K562 (cell line): ENCODE data around the gene PATE3. TPM values are rescaled to one million over a fixed set of nuclear protein-coding genes. Genes with fewer than 3 reads are reported as not detected.

Experiments
- ATAC-seq: fragments of 200-7000 bp; cut with Tn5 transposase; 3 replicates; pipeline ENCODE4 v1.9.1; 2020; ENCODE audit warnings: moderate library complexity
- BruUV-seq: library from RNA; stranded (reverse); fragments of 400-500 nt; replicated peaks from 2 replicates; lab custom pipeline; 2021; lab: Mats Ljungman, UMichigan
- CTCF ChIA-PET: fragments of 300-600 bp; formaldehyde crosslinking; extraction: SDS; loops from one replicate; lab custom pipeline; 2021; ENCODE audit warnings: low intra/inter-chr PET ratio; lab: Yijun Ruan, JAX
- POLR2A ChIA-PET: fragments of 300-600, 350-650 bp; sonication (Branson Sonifier 250); formaldehyde crosslinking; extraction: SDS; loops from one replicate; lab custom pipeline; 2021; ENCODE audit warnings: antibody characterized with exemption, inconsistent platforms; lab: Yijun Ruan, JAX
- DNase-seq, 4 experiments: peaks; one replicate each; pipeline versions ENCODE4 v3.0.0 to v3.0.0-alpha.2; 2011 to 2018; ENCODE audit warnings: low spot score in 3 of 4, mixed read lengths in 3 of 4; ENCODE audit errors: extremely low read depth in 1 of 4
- FAIRE-seq: peaks from 2 replicates; lab custom pipeline; 2011; peaks lifted over from hg19 to GRCh38; lab: Jason Lieb, UNC
- H2AFZ ChIP-seq: 2 replicates; pipeline ENCODE4 v1.6.0; 2011; ENCODE audit warnings: low read depth, low read length, control low read depth, inconsistent platforms
- H3K27ac ChIP-seq: fragments of 200-600 bp; 3 replicates; pipeline ENCODE4 v1.8.0; 2011; ENCODE audit warnings: low read depth, mild to moderate bottlenecking, control low read depth, inconsistent platforms, low read length, moderate library complexity, mixed read lengths; ENCODE audit errors: extremely low read depth
- H3K27me3 ChIP-seq, 2 experiments: fragments of 300-600 bp in 1 of 2; 2 replicates in 1 of 2; 3 replicates in 1 of 2; pipeline versions ENCODE4 v1.6.0 to v1.8.0; 2011; ENCODE audit warnings: inconsistent platforms in 2 of 2, low read length in 2 of 2, mild to moderate bottlenecking in 1 of 2, mixed read lengths in 1 of 2, moderate library complexity in 1 of 2; ENCODE audit not compliant: control insufficient read depth in 2 of 2, insufficient read depth in 2 of 2
- H3K36me3 ChIP-seq: fragments of 300-600 bp; 3 replicates; pipeline ENCODE4 v1.8.0; 2011; ENCODE audit warnings: mild to moderate bottlenecking, low read length, inconsistent platforms; ENCODE audit not compliant: control insufficient read depth, insufficient read depth
- H3K4me1 ChIP-seq, 2 experiments: fragments of 200-600 bp in 1 of 2; replicated peaks in 1 of 2; 2 replicates in 1 of 2; 3 replicates in 1 of 2; pipeline versions ENCODE4 v1.5.1 to v1.8.0; 2011; ENCODE audit warnings: inconsistent platforms in 2 of 2, low read length in 2 of 2, mild to moderate bottlenecking in 1 of 2, mixed read lengths in 1 of 2, moderate library complexity in 1 of 2; ENCODE audit not compliant: control insufficient read depth in 2 of 2, insufficient read depth in 2 of 2
- H3K4me2 ChIP-seq: 2 replicates; pipeline ENCODE4 v1.6.1; 2011; ENCODE audit warnings: low read length, control low read depth, inconsistent platforms, mixed read lengths; ENCODE audit not compliant: insufficient read depth
- H3K4me3 ChIP-seq: fragments of 200-600 bp; sonication (generic), shearing (Covaris generic); 2 replicates; pipeline ENCODE4 v1.5.1; 2016; ENCODE audit warnings: control low read depth, inconsistent platforms
- H3K79me2 ChIP-seq: fragments of 200-600 bp; 3 replicates; pipeline ENCODE4 v1.8.0; 2011; ENCODE audit warnings: low read length, inconsistent platforms; ENCODE audit not compliant: control insufficient read depth, insufficient read depth
- H3K9ac ChIP-seq, 2 experiments: 2 replicates each; pipeline versions ENCODE4 v1.6.0 to v1.6.1; 2011; ENCODE audit warnings: low read depth in 2 of 2, low read length in 2 of 2, control low read depth in 1 of 2, inconsistent platforms in 1 of 2, mild to moderate bottlenecking in 1 of 2, mixed read lengths in 1 of 2; ENCODE audit not compliant: insufficient read depth in 1 of 2
- H3K9me1 ChIP-seq: one replicate; pipeline ENCODE4 v1.6.0; 2011; ENCODE audit warnings: inconsistent platforms, mild to moderate bottlenecking, low read length, moderate library complexity; ENCODE audit not compliant: control insufficient read depth, insufficient read depth
- H3K9me3 ChIP-seq: replicated peaks from 2 replicates; pipeline ENCODE4 v1.5.1; 2011; ENCODE audit warnings: low read depth, low read length, inconsistent platforms; ENCODE audit not compliant: control insufficient read depth, insufficient read depth
- H4K20me1 ChIP-seq: replicated peaks from 2 replicates; pipeline ENCODE4 v1.6.1; 2011; ENCODE audit warnings: low read length, inconsistent platforms, mixed read lengths; ENCODE audit not compliant: control insufficient read depth, insufficient read depth
- GABPA ChIP-seq: fragments of 200-800 bp; sonication (Bioruptor generic); conservative IDR thresholded peaks from 2 replicates; pipeline ENCODE4 v1.6.1; 2016; ENCODE audit warnings: low read depth, missing genetic modification characterization, missing compliant biosample characterization
- NFATC3 ChIP-seq: fragments of 450-650 bp; IDR thresholded peaks from 2 replicates; pipeline ENCODE4 v1.6.1; 2017; ENCODE audit warnings: mild to moderate bottlenecking
- STAT5A ChIP-seq: IDR thresholded peaks from 2 replicates; pipeline ENCODE4 v1.6.1; 2012; ENCODE audit warnings: low read length, inconsistent platforms, borderline replicate concordance
- UBTF ChIP-seq, 2 experiments: IDR thresholded peaks; 2 replicates each; pipeline ENCODE4 v1.6.1; 2012; ENCODE audit warnings: improper control_type of control experiment in 2 of 2, low read depth in 2 of 2, low read length in 2 of 2, borderline replicate concordance in 1 of 2
- in situ Hi-C: fragments of 300-500 bp; cut with MboI; formaldehyde crosslinking; loops from 4 replicates; pipeline ENCODE4 v1.15.0; 2018; ENCODE audit warnings: inconsistent platforms, mixed read lengths
- intact Hi-C: fragments of 100-400 bp; cut with micrococcal nuclease; formaldehyde crosslinking; loops from 2 replicates; pipeline ENCODE4 v1.14.2; 2022
- polyA plus RNA-seq, 8 experiments: library from polyadenylated mRNA; depleted of rRNA in 4 of 8; stranded (reverse) in 5 of 8; unstranded in 3 of 8; fragments of >200 nt; fragmentation: Nextera tagmentation in 2 of 8; fragmentation: Illumina TruSeq in 1 of 8; extraction: Ambion mirVana in 2 of 8; extraction: Trizol in 1 of 8; gene quantifications; 2 replicates each; pipeline versions ENCODE4 v1.2.1 to v1.2.3, GENCODE V29; 2011 to 2014; ENCODE audit warnings: inconsistent platforms in 1 of 8, missing spikeins in 1 of 8
- total RNA-seq, 7 experiments: library from RNA; depleted of rRNA in 6 of 7; stranded (reverse); fragments of >200 nt in 6 of 7; fragmentation: Illumina TruSeq in 2 of 7; extraction: Trizol in 2 of 7; gene quantifications; 2 replicates each; pipeline versions ENCODE4 v1.2.1 to v1.2.3, GENCODE V29; 2011 to 2021; ENCODE audit warnings: low replicate concordance in 1 of 7

The PATE3 gene
- total and polyA plus RNA-seq, 9 of the 15 experiments (the other 6 are each of a cell fraction or from before 2014, with no cell fraction given), result not detected

- POLR2A ChIA-PET, result no interaction called here
- in situ Hi-C loops, result no loop called here
- FAIRE-seq, result no peak
These were observed 47.3 kb upstream of the PATE3 start for GRCh38 chr11:125740617-125741016.

More at GRCh38 chr11:125740617-125741016, 47.3 kb upstream of the PATE3 start:
- no peak overlapping the region for H3K4me2 ChIP-seq
- TF ChIP-seq GABPA (tag) (no peak), NFATC3 (no peak), STAT5A (no peak), UBTF (IDR thresholded peaks at IDR 0.05; ENCODE audit: borderline replicate concordance in 1 of 2, low read depth in 2 of 2, low read length in 2 of 2) (no peak)
- no peak for DNase-seq
- H3K4me1 ChIP-seq, result no peaks in the 10 kb centered on the region
- H4K20me1 ChIP-seq, result no peaks in the 10 kb centered on the region
- no peak overlapping the region for H3K4me3 ChIP-seq
- H3K27me3 ChIP-seq, result no peaks in the 10 kb centered on the region; a peak in 1 of 5 replicates
- CTCF ChIA-PET, result no interaction called here
- no peak overlapping the region for H3K27ac ChIP-seq
- no peak overlapping the region for H2AFZ ChIP-seq
- no peaks in the 10 kb centered on the region for H3K36me3 ChIP-seq
- no peaks in the 10 kb centered on the region for H3K79me2 ChIP-seq
- no TSS peak for BruUV-seq
- no peaks in the 10 kb centered on the region for H3K9me3 ChIP-seq
- intact Hi-C loops, result no loop called here
- ATAC-seq, result no peak
- H3K9me1 ChIP-seq, result no peaks in the 10 kb centered on the region
- no peak overlapping the region for H3K9ac ChIP-seq
